HG02938 (cell line): ENCODE results near the gene SYNJ2.
A peak's percentile ranks its signal among the peaks of the same experiment; 100 is the strongest.

Source experiments
- ATAC-seq: cut with Tn5 transposase; IDR thresholded peaks from one replicate; pipeline ENCODE4 v1.9.1; 2021; ENCODE audit warnings: mild to moderate bottlenecking, moderate library complexity; ENCODE audit not compliant: unreplicated experiment

The SYNJ2 gene

GRCh38 chr6:158071121-158072082 is 89.7 kb downstream of the SYNJ2 start:
- no peak for ATAC-seq

DNA sequence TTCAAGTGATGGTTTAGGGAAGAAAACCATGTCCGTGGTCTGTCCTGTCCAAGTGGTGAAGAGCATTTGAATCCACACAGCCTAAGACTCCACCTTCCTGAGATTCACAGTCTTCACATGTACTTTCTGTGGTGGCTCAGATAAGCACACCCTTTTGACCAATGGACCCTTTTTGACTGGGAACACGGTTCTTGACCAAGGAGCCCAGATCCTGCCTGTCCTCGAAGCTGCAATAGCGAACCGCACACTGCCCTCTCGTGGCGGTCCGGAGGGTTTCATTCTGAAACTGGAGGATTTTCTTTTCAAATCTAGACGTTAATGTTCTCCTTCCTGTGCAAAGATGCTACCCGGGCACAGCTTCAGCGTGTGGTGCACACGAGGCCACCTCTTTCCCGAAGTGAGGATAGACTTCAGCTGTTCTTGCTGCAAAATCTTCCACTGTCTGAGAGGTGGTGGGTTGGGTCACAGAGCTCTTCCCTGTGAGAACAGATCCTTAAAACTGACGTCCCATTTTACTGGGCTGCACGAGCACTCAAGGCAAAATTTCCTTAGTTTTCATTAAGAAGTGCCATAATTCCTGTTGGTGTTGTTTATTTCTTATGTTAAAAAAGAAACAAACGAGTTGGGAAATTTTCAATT is 90.5 kb downstream of the SYNJ2 start:
- no peak for ATAC-seq

DNA sequence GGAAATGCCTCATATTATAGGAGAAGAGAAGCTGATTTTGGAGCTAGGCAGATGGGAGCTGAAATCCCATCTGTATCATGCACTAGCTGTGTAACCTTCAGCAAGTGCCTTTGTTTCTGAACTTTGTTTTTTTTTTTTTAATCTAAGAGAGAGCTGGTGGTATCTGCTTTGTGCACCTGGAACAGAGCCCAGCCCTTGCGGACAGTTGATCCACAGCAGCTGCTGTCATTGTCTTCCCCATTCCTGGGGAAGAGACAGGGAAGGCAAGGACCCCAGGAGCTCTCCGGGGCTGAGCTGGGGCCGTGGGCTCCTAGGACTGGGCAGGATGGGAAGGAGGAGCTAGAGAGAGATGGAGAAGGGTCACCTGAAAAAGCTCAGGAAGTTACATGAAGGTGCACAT is 92.1 kb downstream of the SYNJ2 start:
- no peak for ATAC-seq

GRCh38 chr6:158076548-158076947 is 94.9 kb downstream of the SYNJ2 start:
- ATAC-seq, result no peak

- ATAC-seq, result no peak
Measured at GRCh38 chr6:158077676-158078075, 96.0 kb downstream of the SYNJ2 start.

- no peak for ATAC-seq
Measured at GRCh38 chr6:158078320-158078719, 96.7 kb downstream of the SYNJ2 start.

DNA sequence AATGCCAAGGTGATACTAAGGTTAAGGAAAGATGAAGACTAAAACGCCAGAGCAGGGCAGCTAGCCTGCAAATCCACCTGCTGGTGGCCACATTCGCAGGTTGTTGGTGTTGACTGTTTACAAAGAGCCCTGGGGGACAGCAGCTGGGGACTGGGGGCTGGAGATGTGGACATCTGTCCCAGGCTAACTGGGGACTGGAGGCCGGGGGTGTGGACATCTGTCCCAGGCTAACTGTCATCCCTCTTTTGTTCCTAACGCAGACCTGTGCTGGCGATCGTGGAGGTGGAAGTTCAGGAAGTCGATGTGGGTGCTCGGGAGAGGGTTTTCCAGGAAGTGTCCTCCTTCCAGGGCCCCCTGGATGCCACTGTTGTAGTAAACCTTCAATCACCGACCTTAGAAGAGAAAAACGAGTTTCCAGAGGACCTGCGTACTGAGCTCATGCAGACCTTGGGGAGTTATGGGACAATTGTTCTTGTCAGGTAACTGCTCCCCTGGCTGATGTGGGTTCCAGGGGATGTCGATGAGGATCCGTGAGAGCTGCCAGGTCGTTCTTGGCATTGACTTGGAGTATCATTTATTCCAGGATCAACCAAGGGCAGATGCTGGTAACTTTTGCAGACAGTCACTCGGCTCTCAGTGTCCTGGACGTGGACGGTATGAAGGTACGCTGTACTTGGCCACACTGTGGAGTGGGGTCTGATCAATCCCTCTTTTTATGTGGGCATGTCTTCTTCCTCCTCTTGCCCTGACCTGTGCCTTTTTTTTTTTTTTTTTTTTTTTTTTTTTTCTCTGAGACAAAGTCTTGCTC is 99.4 kb downstream of the SYNJ2 start:
- ATAC-seq, result no peak

DNA sequence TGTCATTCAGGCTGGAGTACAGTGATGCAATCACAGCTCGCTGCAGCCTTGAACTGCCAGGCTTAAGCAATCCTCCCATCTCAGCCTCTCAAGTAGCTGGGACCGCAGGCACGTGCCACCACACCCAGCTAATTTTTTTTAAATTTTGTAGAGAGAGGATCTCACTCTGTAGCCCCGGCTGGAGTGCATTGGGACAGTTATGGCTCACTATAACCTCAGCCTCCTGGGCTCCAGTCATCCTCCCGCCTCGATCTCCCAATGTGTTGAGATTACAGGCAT is 99.9 kb downstream of the SYNJ2 start:
- ATAC-seq, result no peak

- no peak for ATAC-seq
Measured at GRCh38 chr6:158083455-158084325, 102.0 kb downstream of the SYNJ2 start.

DNA sequence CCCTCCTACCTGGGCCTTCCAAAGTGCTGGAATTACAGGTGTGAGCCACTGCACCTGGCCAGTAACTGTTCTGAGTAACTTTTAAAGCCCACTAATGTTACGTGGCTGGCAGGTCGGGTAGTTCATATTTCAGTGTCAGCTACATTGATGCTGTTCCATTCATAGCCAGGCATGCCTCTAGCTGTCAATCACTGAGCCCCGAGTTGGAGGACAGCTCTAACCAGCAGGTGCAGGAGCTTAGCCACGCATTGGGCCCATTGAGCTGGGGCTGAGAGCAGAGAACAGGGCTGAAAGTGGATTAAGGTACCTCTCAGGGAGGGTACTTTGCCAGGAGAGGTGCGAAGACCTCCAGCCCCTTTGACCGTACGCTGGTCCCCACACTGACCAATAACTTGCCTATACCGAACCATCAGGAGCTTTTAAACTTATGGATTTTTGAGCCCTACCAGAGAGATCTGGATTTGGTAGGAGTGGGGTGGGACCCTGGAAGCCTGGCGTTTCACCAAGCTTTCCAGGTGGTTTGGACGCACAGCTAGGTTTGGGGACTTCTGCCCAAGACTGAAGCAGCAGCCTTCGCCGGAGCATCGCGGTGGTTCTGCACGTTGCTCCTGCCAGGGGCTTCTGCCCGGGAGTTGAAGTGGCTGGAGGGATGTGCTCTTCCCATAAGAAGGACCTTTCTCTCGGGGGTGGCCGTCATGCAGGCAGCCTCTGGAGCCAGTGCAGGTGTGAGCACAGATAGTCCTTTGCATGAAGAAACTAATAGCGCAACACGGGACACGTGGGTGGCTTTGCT is 103.8 kb downstream of the SYNJ2 start:
- ATAC-seq, result no peak

DNA sequence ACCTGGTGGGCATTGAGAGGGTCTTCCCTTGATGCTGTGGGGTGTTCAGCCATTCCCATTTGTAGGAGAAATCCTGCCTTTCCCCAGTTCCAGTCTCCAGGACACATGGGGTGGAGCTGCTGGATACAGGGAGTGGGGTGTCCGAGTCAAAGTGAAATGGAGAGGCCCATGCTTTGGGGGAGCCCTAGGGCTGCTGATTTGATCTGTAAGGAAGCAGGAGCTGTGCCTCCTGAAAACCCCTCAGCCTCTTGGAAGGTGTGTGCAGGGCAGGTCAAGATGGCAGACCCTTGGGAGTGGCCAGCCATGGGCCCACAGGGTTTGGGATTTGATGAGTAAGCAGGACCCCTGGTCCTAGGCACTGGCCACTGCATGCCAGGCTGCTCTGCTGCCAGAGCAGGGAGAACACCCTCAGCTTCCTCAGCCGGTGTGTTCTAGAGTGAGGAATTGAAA is 104.4 kb downstream of the SYNJ2 start:
- ATAC-seq, result peak; percentile 61

- no peak for ATAC-seq
Measured at GRCh38 chr6:158086504-158087223, 105.0 kb downstream of the SYNJ2 start.

DNA sequence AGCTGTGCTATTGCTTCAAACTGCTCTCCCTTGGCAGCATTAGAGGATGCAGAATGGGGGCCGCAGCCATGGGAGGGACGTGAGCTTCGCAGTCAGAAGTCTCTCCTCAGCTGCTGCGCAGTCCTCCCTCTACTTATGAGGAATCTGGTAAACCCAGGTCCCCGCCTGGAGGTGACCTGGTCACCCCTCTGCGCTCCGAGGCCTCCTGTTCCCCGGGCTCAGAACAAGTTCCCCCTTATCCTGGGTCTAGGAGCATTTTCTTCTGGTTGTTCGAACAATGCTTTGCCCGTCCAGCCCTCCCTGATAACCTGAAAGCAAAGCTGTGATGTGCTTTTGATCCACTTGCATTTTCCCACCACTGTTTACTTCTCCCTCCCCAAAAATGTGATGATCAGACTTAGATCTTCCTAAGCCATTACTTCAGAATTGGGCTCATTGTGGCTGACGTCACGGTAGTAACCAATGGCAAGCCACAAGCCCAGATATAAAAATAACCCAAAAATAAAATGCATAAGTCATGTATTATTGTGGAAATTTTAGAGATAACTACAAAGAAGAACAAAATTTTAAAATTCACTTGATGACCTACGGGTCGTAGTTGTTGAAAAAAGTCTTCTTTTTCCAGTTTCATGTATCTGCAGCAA is 105.7 kb downstream of the SYNJ2 start:
- no peak for ATAC-seq

DNA sequence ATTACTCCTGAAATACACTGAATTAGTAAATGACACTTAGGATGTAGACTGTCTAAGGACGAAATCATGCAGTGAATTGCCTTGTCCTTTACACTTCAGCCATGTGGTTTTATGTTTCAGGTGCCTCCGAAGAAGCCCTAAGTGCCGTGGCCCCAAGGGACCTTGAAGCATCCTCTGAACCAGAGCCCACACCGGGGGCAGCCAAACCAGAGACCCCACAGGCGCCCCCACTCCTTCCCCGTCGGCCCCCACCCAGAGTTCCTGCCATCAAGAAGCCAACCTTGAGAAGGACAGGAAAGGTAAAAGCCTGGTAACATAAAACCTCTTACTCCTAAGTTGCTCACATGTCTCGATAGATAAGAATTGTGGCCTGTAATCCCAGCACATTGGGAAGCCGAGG is 111.1 kb downstream of the SYNJ2 start:
- no peak for ATAC-seq

- no peak for ATAC-seq
Measured at GRCh38 chr6:158095031-158095430, 113.4 kb downstream of the SYNJ2 start.

DNA sequence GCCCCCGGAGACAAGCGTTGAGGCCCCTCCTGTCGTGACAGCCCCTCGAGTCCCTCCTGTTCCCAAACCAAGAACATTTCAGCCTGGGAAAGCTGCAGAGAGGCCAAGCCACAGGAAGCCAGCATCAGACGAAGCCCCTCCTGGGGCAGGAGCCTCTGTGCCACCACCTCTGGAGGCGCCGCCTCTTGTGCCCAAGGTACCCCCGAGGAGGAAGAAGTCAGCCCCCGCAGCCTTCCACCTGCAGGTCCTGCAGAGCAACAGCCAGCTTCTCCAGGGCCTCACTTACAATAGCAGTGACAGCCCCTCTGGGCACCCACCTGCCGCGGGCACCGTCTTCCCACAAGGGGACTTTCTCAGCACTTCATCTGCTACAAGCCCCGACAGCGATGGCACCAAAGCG is 114.0 kb downstream of the SYNJ2 start:
- no peak for ATAC-seq

DNA sequence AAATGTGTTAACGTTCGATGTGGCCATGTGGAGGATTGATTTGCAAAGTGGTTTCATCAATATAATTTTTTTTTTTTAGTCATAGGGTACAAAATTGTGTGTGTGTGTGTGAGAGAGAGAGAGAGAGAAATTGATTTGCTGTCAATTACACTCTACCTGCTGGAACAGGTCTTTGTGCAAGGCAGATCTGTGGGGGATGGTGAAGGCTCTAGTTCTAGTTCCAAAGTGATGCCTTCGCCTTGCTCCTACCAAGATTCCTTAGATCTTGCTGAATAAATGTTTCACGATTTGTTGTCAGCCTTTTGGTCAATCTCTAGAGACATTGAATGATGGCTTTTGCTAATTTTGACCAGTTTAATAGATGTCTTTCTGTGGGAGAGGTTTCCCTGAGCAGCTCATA is 121.6 kb downstream of the SYNJ2 start:
- ATAC-seq, result no peak

DNA sequence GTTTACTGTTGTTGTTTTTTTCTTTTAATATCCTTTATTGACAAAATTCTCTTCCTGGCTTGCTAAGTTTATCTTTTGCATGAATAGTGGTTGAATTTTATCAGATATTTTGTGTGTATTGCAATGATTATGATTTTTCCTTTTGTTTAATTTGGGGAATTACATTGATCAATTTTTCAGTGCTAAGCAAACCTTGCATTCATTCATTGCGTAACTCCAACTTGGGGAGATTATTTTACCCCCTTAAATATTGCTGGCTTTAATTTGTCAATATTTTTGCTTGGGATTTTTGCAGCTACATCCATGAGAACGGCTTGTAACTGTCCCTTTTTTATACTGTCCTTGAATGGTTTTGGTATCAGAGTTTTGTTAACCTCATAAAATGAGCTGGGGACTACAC is 123.0 kb downstream of the SYNJ2 start:
- no peak for ATAC-seq

- ATAC-seq, result no peak
Measured at GRCh38 chr6:158109748-158110147, 128.1 kb downstream of the SYNJ2 start.
